ENCODE data around the gene RAB4A.

The RAB4A gene

GRCh38 chr1:229323201-229323600, 52.3 kb downstream of the RAB4A start:
- Histone ChIP-seq H3K4me1 (ENCODE audit: insufficient read depth, poor library complexity, severe bottlenecking) (no peaks in the 10 kb centered on the region), H3K27ac (ENCODE audit: poor library complexity, severe bottlenecking) (no peak overlapping the region), H3K36me3 (ENCODE audit: low read depth) (peaks cover 3% of the 10 kb centered on the region; the same call in 1 of the 2 replicates), H3K9me3 (ENCODE audit: severe bottlenecking) (no peaks in the 10 kb centered on the region), H3K27me3 (ENCODE audit: insufficient read depth, poor library complexity, severe bottlenecking) (no peaks in the 10 kb centered on the region), H3K4me3 (ENCODE audit: severe bottlenecking) (no peak overlapping the region)
- TF ChIP-seq, protein P1, sequence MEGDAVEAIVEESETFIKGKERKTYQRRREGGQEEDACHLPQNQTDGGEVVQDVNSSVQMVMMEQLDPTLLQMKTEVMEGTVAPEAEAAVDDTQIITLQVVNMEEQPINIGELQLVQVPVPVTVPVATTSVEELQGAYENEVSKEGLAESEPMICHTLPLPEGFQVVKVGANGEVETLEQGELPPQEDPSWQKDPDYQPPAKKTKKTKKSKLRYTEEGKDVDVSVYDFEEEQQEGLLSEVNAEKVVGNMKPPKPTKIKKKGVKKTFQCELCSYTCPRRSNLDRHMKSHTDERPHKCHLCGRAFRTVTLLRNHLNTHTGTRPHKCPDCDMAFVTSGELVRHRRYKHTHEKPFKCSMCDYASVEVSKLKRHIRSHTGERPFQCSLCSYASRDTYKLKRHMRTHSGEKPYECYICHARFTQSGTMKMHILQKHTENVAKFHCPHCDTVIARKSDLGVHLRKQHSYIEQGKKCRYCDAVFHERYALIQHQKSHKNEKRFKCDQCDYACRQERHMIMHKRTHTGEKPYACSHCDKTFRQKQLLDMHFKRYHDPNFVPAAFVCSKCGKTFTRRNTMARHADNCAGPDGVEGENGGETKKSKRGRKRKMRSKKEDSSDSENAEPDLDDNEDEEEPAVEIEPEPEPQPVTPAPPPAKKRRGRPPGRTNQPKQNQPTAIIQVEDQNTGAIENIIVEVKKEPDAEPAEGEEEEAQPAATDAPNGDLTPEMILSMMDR (IDR thresholded peaks at IDR 0.05; ENCODE audit: poor library complexity, severe bottlenecking), result no peak
- ATAC-seq (ENCODE audit: low read depth), result no peak
- no peak for DNase-seq (ENCODE audit: low spot score)

DNA sequence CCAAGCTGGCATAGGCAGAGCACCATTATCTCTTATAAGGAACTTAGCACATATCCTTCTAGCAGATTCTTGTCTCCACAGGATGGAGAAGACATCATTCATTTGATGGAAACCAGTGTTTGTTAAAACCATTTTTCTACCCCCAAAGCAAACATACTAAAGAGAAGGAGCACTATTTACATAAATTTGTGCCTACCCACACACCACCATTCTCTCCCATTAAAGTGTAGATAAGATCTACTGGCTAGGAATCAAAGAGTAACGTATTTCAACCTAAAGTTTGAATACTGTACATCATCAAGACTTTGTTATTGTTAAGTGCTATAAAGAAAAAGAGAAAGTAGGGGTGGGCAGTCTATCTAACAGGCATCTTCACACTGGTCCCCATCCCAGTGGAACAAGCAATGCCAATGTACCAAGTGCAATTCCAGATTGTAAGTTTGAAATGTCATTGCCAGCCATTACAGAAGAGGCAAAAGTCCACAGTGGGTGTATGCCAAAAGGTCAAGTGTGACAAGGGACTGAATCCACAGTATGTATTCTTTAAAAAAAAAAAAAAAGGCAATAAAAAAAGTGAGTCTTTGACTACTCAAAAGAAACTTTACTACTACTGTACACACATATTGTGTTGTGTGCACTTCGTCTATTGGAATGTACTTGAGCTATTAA, 53.1 kb downstream of the RAB4A start:
- H3K4me1 ChIP-seq (ENCODE audit: insufficient read depth, poor library complexity, severe bottlenecking), result no peaks in the 10 kb centered on the region
- TF ChIP-seq, protein P1 (IDR thresholded peaks at IDR 0.05; ENCODE audit: poor library complexity, severe bottlenecking), result no peak
- no peaks in the 10 kb centered on the region for H3K27me3 ChIP-seq (ENCODE audit: insufficient read depth, poor library complexity, severe bottlenecking)
- no peak overlapping the region for H3K4me3 ChIP-seq (ENCODE audit: severe bottlenecking)
- H3K9me3 ChIP-seq (ENCODE audit: severe bottlenecking), result no peaks in the 10 kb centered on the region
- DNase-seq (ENCODE audit: low spot score), result no peak
- H3K36me3 ChIP-seq (ENCODE audit: low read depth), result peaks cover 3% of the 10 kb centered on the region; the same call in 1 of the 2 replicates
- no peak for ATAC-seq (ENCODE audit: low read depth)
- no peak overlapping the region for H3K27ac ChIP-seq (ENCODE audit: poor library complexity, severe bottlenecking)

DNA sequence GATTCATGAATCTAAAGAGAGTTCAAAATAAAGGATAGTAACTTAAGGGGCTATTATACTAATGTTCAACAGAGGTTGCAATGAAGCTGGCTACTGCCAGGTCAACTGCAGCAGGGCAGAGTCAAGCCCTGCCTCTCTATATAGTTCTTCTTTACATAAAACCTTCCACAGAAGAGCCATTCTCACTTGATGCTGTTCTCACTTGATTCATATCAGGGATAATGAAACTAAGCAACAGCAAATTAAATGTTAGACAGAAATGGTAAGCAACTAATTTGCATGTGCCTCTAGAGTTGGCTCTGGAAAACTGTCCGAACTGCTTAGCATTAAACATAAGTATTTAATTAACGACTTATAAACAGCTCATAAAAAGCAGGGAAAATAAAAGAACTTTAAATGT, 54.5 kb downstream of the RAB4A start:
- H3K4me3 ChIP-seq (ENCODE audit: severe bottlenecking), result no peak overlapping the region
- H3K4me1 ChIP-seq (ENCODE audit: insufficient read depth, poor library complexity, severe bottlenecking), result no peaks in the 10 kb centered on the region
- H3K27me3 ChIP-seq (ENCODE audit: insufficient read depth, poor library complexity, severe bottlenecking), result no peaks in the 10 kb centered on the region
- TF ChIP-seq, protein P1 (IDR thresholded peaks at IDR 0.05; ENCODE audit: poor library complexity, severe bottlenecking), result no peak
- H3K36me3 ChIP-seq (ENCODE audit: low read depth), result peaks cover 3% of the 10 kb centered on the region; the same call in 1 of the 2 replicates
- ATAC-seq (ENCODE audit: low read depth), result no peak
- H3K27ac ChIP-seq (ENCODE audit: poor library complexity, severe bottlenecking), result no peak overlapping the region
- H3K9me3 ChIP-seq (ENCODE audit: severe bottlenecking), result no peaks in the 10 kb centered on the region
- no peak for DNase-seq (ENCODE audit: low spot score)

DNA sequence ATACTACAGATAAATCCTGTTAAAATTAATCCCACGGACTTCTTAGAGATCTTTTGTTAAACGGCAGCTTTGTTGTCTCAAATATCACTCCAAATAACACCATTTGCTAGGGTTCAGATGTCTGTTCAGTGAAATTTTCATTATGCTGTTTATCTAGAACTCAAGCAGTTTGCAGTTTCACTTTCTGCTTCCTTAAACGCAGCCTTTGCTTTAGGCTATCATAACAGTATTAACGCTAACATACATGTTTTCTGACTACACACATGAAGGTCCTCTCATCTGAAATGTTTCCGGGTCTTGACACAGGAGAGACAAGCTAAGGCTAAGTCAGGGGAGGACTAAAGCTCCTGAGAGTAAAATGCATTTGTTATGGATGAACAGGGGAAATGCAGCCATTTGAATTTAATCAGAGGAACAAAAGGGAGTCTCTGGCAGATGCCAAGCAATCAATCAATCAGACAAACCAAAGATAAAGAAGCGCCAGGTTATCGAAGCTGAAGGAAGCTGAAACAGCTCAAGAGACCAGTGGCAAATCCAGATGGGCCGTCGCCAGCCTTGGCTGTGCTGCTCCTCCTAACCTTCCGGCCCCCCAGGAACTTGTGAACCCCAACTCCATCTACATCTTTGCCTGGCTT, 55.1 kb downstream of the RAB4A start:
- no peak overlapping the region for H3K27ac ChIP-seq (ENCODE audit: poor library complexity, severe bottlenecking)
- ATAC-seq (ENCODE audit: low read depth), result no peak

More for the DNA sequence above, 55.1 kb downstream of the RAB4A start:
- no peak overlapping the region for H3K4me3 ChIP-seq (ENCODE audit: severe bottlenecking)
- peaks cover 3% of the 10 kb centered on the region; the same call in 1 of the 2 replicates for H3K36me3 ChIP-seq (ENCODE audit: low read depth)
- no peaks in the 10 kb centered on the region for H3K27me3 ChIP-seq (ENCODE audit: insufficient read depth, poor library complexity, severe bottlenecking)
- H3K4me1 ChIP-seq (ENCODE audit: insufficient read depth, poor library complexity, severe bottlenecking), result no peaks in the 10 kb centered on the region
- H3K9me3 ChIP-seq (ENCODE audit: severe bottlenecking), result no peaks in the 10 kb centered on the region
- no peak for DNase-seq (ENCODE audit: low spot score)
- TF ChIP-seq, protein P1 (IDR thresholded peaks at IDR 0.05; ENCODE audit: poor library complexity, severe bottlenecking), result no peak
